KOPT-K1 (cell line): Measurements from ENCODE around the gene MIA2.
"Not testable (repeated sequence)": the region's sequence is repeated elsewhere in the genome, so short reads cannot be mapped to it uniquely, and the experiment has no call there.

Experiments used
- H3K27ac ChIP-seq: fragments of 200-600 bp; sonication (generic); 2 replicates; pipeline ENCODE4 v1.5.1; 2016; ENCODE audit warnings: antibody characterized with exemption, mild to moderate bottlenecking, low read depth, low read length; ENCODE audit not compliant: poor library complexity, severe bottlenecking
- H3K36me3 ChIP-seq: fragments of 200-600 bp; sonication (generic); 2 replicates; pipeline ENCODE4 v1.5.1; 2017; ENCODE audit warnings: antibody characterized with exemption, mild to moderate bottlenecking, low read length, moderate library complexity; ENCODE audit not compliant: insufficient read depth
- H3K9me3 ChIP-seq: fragments of 200-600 bp; sonication (generic); 2 replicates; pipeline ENCODE4 v1.5.1; 2017; ENCODE audit warnings: antibody characterized with exemption, low read length, mild to moderate bottlenecking; ENCODE audit not compliant: insufficient read depth, poor library complexity, severe bottlenecking

MIA2 gene

DNA sequence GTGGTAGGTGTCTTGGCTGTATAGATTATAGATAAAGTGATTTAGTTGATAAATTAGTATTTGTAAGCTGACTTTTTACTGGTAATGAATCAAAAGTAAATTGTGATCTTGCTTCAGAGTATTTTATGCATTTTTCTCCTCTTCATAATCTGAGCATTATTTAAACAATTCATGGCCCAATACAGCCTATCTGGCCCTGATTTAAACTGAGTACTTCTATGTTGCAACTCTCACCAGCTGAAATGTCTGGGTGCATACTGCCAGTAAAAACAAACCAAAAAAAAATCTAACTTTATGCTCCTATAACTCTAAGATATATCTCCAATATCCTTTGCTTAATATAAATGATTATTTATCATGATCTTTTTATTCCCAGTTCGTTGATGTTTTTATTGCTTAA, 86.6 kb downstream of the MIA2 start:
- H3K27ac ChIP-seq = no peak overlapping the region
- peaks cover 6% of the 10 kb centered on the region for H3K36me3 ChIP-seq
- H3K9me3 ChIP-seq = no peaks in the 10 kb centered on the region

DNA sequence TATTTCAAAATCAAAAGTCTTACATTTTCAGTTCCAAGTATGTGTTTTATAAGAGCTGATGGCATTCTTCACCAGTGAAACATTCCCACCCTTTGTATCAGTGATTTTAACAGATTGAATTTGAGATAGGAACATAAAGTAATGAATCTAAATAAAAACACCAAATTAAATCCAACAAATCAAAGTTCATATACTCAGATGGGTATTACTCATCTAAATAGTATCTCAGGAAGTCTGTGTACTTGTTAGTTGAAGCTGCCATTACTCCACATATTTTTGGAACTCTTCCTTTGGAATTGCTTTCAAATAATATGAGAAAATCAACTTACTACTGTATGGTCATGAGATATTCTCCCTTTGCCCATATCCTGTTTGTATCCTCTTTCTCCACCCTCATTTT, 89.1 kb downstream of the MIA2 start:
- Histone ChIP-seq H3K27ac (no peak overlapping the region), H3K9me3 (no peaks in the 10 kb centered on the region), H3K36me3 (peaks cover 12% of the 10 kb centered on the region)

DNA sequence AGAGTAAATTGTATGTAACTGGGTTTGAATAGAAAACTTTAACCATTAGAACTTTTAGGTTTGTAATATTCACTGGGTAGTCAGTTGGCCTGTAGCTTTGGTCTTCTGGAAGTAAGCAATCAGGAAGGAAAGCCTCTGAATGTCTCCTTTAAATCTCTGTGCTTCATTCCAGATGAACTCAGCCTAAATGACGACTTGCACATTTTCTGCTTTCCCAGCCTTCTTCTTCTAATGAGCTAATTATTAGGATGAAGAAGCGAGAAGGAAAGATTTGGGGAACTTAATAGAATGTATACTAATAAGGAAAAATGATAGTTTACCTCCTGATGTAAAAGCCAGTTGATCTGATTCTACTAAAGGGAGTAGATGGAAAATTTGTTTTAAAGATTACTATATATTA, 90.4 kb downstream of the MIA2 start:
- Histone ChIP-seq H3K36me3 (peaks cover 12% of the 10 kb centered on the region), H3K27ac (no peak overlapping the region), H3K9me3 (no peaks in the 10 kb centered on the region)

DNA sequence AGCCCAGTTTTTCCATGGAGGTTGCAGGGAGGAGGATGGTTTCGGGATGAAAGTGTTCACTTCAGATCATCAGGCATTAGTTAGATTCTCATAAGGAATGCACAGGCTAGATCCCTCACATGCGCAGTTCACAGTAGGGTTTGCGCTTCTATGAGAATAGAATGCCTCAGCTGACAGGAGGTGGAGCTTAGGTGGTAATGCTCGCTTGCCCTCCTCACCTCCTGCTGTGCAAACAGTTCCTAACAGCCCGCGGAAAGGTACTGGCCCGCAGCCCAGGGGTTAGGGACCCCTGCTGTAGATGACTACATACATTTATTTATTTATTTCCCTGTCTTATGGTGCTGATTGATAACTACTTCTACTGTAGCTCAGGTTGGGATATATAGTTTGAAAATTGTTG, 105.3 kb downstream of the MIA2 start:
- peaks cover 11% of the 10 kb centered on the region; the same call in 1 of the 2 replicates for H3K36me3 ChIP-seq
- H3K9me3 ChIP-seq = no peaks in the 10 kb centered on the region
- H3K27ac ChIP-seq = no peak overlapping the region

DNA sequence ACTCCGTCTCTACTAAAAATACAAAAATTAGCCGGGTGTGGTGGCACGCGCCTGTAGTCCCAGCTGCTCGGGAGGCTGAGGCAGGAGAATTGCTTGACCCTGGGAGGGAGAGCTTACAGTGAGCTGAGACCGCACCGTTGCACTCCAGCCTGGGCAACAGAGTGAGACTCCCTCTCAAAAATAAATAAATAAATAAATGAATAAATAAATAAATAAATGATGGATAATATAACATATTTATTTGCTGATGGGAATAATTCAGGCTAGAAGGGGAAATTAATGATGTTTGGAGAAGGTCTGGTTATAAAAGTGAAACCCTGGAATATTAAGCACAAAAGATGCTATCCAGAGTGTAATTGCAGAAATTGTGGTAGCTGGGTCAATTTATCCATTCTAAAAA, 107.4 kb downstream of the MIA2 start:
- H3K9me3 ChIP-seq, H3K27ac ChIP-seq: not testable (repeated sequence)
- H3K36me3 ChIP-seq = peaks cover 11% of the 10 kb centered on the region; the same call in 1 of the 2 replicates

DNA sequence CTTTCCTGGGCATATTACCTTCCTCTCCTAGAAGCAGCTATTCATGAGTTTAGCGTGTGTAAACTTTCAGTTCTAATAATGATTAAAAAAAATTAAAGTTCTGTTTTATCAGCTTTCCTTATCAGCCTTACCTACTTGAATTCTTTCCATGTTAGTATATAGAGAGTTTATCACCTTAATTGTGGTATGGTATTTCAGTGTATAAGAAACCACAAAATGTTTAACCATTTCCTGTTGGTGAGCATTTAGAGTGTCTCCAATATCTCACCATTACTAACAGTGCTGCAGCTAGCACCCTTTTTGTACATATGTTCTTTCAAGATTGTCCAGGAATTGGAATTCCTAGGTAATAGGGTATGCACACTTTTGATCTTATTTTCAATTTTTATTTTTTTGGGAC, 109.1 kb downstream of the MIA2 start:
- no peak overlapping the region for H3K27ac ChIP-seq
- no peaks in the 10 kb centered on the region for H3K9me3 ChIP-seq
- H3K36me3 ChIP-seq = 0 out of 2 replicates have a peak, but pooled peaks cover 4% of the 10 kb centered on the region

DNA sequence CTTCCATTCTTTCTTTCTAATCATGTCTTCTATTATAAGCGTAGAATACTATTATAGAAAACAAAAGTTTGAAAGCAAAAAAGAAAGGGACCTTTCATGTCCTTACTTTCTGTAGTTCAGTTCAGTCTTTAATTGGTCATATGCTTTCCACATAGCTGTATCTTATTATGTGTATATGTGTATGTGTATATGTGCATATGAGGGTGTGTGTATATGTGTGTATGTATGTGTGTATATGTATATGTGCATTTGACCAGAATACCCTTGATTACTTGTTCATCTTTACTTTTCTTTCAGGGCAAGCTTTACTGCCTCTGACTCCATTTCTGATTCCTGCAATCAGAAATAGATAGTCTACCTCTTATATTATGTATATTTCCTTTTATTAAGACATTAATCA, 109.9 kb downstream of the MIA2 start:
- H3K36me3 ChIP-seq = no peaks in the 10 kb centered on the region
- no peaks in the 10 kb centered on the region for H3K9me3 ChIP-seq
- no peak overlapping the region for H3K27ac ChIP-seq

DNA sequence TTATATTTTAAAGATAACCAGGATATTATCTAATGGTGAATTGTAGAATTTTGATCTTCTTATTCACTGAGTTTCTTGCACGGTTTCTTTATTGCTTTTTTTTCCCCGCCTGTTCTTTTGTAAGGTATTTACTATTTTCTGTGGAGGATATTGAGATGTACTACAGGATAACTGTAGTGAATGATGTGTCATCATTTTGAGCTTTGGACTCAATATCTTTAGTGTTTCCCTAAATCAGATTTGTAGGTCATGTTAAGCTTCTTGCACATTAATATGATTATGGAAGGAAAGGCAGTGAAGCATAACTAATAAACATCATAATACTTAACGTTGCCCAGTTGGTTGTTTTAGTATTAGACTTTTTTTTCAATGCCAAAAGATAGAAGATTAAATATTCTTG, 117.2 kb downstream of the MIA2 start:
- H3K36me3 ChIP-seq = no peaks in the 10 kb centered on the region

DNA sequence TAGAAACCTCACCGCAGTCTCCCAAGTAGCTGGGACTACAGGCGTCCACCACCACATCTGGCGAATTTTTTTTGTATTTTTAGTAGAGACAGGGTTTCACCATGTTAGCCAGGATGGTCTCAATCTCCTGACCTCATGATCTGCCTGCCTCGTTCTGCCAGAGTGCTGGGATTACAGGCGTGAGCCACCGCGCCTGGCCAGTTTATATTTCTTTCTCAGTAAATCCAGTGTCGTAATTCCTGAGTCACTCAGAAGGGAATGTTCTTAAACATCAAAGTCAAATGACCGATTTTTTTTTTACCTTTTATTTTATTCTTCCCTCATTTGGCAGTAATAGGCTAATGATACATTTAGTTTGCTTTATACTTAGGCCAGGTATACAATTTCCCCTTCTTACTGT, 118.0 kb downstream of the MIA2 start:
- Histone ChIP-seq H3K27ac (no peak overlapping the region), H3K9me3 (peaks cover 10% of the 10 kb centered on the region), H3K36me3 (no peaks in the 10 kb centered on the region)

More for the DNA sequence above, 117.2 kb downstream of the MIA2 start:
- H3K27ac ChIP-seq = no peak overlapping the region
- H3K9me3 ChIP-seq = peaks cover 10% of the 10 kb centered on the region

DNA sequence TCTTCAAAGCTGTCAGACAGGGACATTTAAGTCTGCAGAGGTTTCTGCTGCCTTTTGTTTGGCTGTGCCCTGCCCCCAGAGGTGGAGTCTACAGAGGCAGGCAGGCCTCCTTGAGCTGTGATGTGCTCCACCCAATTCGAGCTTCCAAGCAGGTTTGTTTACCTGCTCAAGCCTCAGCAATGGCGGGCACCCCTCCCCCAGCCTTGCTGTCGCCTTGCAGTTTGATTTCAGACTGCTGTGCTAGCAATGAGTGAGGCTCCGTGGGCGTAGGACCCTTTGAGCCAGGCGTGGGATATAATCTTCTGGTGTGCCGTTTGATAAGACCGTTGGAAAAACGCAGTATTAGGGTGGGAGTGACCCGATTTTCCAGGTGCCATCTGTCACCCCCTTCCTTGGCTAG, 125.4 kb downstream of the MIA2 start:
- not testable (repeated sequence) for H3K27ac ChIP-seq, H3K9me3 ChIP-seq, H3K36me3 ChIP-seq

DNA sequence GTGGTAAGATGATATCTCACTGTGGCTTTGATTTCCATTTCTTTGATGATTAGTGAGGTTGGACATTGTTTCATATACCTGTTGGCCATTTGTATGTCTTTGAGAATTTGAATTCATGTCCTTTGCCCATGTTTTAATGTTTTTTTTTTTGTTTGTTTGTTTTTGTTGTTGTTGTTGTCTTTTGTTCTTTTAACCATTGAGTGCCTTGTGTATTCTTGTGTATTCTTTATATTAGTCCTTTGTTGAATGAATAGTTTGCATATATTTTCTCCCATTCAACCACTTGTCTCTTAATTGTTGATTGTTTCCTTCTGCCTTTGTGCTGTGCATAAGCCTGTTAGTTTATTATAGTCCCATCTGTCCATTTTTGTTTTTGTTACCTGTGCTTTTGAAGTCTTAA, 126.6 kb downstream of the MIA2 start:
- Histone ChIP-seq H3K9me3 (peaks cover 15% of the 10 kb centered on the region), H3K27ac (no peak overlapping the region), H3K36me3 (no peaks in the 10 kb centered on the region)

DNA sequence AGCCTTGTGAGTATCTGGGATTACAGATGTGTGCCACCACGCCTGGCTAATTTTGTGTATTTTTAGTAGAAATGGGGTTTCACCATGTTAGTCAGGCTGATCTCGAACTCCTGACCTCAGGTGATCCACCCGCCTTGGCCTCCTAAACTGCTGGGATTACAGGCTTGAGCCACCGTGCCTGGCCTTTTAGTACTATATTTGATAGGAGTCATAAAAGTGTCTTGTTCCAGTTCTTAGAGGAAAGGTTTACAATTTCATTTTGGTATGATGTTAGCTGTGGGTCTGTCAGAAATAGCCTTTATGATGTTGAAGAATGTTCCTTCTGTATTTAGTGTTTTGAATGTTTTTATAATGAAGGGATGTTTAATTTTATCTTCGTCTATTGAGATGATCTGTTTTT, 127.8 kb downstream of the MIA2 start:
- not testable (repeated sequence) for H3K27ac ChIP-seq, H3K36me3 ChIP-seq
- H3K9me3 ChIP-seq = peaks cover 17% of the 10 kb centered on the region

DNA sequence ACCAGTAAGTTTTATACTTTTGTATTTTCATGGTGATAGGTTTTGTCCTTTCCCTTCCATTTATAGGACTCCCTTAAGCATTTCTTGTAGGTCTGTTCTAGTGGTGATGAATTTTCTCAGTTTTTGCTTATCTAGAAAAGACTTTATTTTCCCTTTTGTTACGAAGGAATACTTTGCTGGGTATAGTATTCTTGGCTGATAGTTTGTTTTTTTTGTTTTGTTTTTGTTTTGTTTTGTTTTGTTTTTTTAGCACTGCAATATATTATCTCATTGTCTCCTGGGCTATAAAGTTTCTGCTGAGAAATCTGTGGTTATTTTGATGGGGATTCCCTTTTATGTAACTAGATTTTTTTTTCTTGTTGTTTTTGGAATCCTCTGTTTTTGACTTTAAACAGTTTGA, 130.8 kb downstream of the MIA2 start:
- H3K36me3 ChIP-seq = no peaks in the 10 kb centered on the region

DNA sequence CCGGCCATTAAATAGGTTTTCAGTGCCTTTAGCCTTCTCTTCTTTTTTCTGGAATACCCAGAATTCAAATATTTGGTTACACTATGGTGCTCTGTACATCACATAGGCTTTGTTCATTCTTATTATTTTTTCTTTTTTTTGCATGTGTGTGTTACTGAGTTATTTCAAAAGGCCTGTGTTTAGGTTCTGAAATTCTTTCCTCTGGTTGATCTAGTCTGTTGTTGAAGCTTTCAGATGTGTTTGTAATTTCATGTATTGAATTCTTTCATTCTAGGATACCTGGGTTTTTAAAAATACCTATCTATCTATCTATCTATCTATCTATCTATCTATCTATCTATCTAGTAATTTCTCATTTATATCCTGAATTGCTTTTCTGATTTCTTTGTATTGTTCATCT, 131.6 kb downstream of the MIA2 start:
- no peaks in the 10 kb centered on the region for H3K36me3 ChIP-seq
- H3K9me3 ChIP-seq = peaks cover 13% of the 10 kb centered on the region
- no peak overlapping the region for H3K27ac ChIP-seq

More for the DNA sequence above, 130.8 kb downstream of the MIA2 start:
- H3K9me3 ChIP-seq = peaks cover 13% of the 10 kb centered on the region
- no peak overlapping the region for H3K27ac ChIP-seq

DNA sequence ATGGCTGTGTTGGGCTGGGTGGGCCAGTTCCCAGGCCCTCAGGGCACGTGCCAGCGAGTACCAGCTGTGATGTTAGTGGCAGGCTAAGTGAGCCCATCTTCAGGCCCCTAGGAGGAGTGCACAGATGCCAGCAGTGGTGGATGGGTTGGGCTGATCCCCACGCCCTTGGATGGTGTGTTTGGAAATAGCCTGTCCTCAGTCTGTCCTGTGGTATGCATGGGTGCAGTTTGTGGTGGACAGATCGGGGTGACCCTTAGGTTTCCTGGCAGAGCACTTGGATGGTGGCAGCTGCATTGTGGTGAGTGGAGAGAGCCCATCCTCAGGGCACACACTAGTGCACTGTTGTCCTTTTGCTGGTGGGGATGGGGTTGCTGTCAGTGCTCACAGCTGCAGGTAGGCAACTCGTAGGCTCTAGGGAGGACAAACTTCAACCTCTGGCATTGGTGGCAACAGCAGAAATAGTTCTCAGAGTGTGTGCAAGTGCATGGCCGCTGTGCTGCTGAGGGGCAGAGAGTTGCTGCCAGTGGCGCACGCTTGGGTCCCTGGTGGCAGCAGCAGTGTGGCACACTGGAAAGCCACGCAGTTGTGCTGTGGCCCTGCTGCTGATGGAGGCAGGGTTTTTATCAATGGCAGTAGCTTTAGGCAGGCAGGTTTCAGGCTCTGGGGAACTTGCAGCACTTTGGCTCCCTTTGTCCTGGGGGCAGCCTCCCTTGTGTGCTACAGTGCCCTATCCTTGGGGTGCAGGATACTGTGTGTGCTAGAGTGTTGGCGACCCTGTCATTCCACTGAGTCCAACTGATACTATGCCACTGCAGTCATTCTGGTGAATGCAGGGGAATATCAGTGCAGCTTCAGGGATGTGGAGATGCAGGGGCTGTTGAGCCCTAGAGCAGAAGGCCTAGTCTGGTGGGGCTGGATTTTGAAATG, 133.0 kb downstream of the MIA2 start:
- H3K27ac ChIP-seq = no peak overlapping the region
- H3K9me3 ChIP-seq = peaks cover 13% of the 10 kb centered on the region
- no peaks in the 10 kb centered on the region for H3K36me3 ChIP-seq

DNA sequence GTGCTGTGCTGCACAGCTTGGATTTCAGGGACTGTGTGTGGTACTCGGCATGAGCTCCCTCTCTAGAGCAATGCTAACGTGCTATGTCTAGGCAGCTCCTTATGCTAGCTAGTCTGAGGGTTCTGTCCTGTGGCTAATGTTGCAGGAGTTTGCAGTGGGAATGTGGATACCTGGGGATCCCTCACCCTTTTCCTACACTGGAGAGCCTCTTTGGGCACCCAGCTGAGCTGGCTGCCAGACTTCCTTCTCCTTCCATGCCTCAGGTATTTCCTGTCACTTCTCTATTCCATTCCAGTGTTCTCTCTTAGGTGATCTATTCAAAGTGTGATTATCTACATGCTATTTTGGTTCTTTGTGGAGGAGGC, 133.7 kb downstream of the MIA2 start:
- Histone ChIP-seq H3K36me3 (no peaks in the 10 kb centered on the region), H3K27ac (no peak overlapping the region), H3K9me3 (peaks cover 13% of the 10 kb centered on the region)
